OCI-LY1 (cell line): ENCODE measurements around the gene MANSC1.

Experiments used
- CTCF ChIP-seq: fragments of 200-600 bp; sonication (generic), shearing (Covaris generic); IDR thresholded peaks from 2 replicates; pipeline ENCODE4 v1.5.1; 2017; ENCODE audit warnings: mild to moderate bottlenecking, antibody characterized with exemption, low read length, moderate library complexity, mixed read lengths
- EZH2 ChIP-seq: fragments of 200-600 bp; sonication (generic), shearing (Covaris generic); IDR thresholded peaks from 2 replicates; pipeline ENCODE4 v1.8.0; 2017; ENCODE audit warnings: borderline replicate concordance, mixed run types, mild to moderate bottlenecking, antibody characterized with exemption, low read length, moderate library complexity, mixed read lengths

- no peak for TF ChIP-seq CTCF
- TF ChIP-seq EZH2: no peak
Measured at GRCh38 chr12:12387501-12387900, 37.5 kb upstream of the MANSC1 start.
